ENCODE data around the gene PPP1R1B. TPM values are rescaled to one million over a fixed set of nuclear protein-coding genes. Genes with fewer than 3 reads are reported as not detected.

PPP1R1B gene
- total and polyA plus RNA-seq, 2 of the 4 experiments (the other 2 are of a cell fraction), result not detected

- Histone ChIP-seq H3K27me3 (ENCODE audit: control insufficient read depth, insufficient read depth, low read length) (peaks cover 76% of the 10 kb centered on the region), H3K4me2 (ENCODE audit: low read depth, low read length) (no peak overlapping the region)
These were observed 30.0 kb upstream of the PPP1R1B start for GRCh38 chr17:39596543-39597267.

More at GRCh38 chr17:39596543-39597267, 30.0 kb upstream of the PPP1R1B start:
- no peak overlapping the region for H3K4me3 ChIP-seq (ENCODE audit: insufficient read depth, low read depth, low read length)
- H3K9ac ChIP-seq (ENCODE audit: low read depth, low read length), result no peak overlapping the region
- H3K18ac ChIP-seq (ENCODE audit: low read depth, low read length), result no peak overlapping the region
- H3K4me1 ChIP-seq (ENCODE audit: control insufficient read depth, insufficient read depth, low read length), result no peaks in the 10 kb centered on the region
- H2AFZ ChIP-seq (replicated peaks; ENCODE audit: low read length, poor library complexity), result no peak overlapping the region
- DNase-seq (no peak), ATAC-seq (ENCODE audit: low read depth) (no peak)
- H3K27ac ChIP-seq (ENCODE audit: insufficient read depth, low read length), result no peak overlapping the region
- no peak overlapping the region for H2BK120ac ChIP-seq (ENCODE audit: low read depth, low read length)
- intact Hi-C loops (cut with micrococcal nuclease) (no loop called here), dilution Hi-C loops (cut with HindIII; ENCODE audit: low sequenced_read_pairs, unreplicated experiment) (no loop called here), in situ Hi-C loops (cut with MboI; ENCODE audit: low sequenced_read_pairs) (no loop called here)
- CTCF ChIA-PET, result no interaction called here
- H4K91ac ChIP-seq (ENCODE audit: insufficient read depth, low read depth, low read length), result no peak overlapping the region
- H4K8ac ChIP-seq (ENCODE audit: low read depth in 2 of 2, low read length in 2 of 2), result no peak overlapping the region
- no TSS peak for BruUV-seq (replicated peaks)
- H3K56ac ChIP-seq (ENCODE audit: extremely low read depth, insufficient read depth, low read length), result no peak overlapping the region
- no peak overlapping the region for H2AK5ac ChIP-seq (ENCODE audit: low read depth, low read length)
- H2AK9ac ChIP-seq (replicated peaks; ENCODE audit: low read depth, low read length, poor library complexity), result no peak overlapping the region
- no peaks in the 10 kb centered on the region for H3K79me1 ChIP-seq (ENCODE audit: low read depth in 1 of 2, low read length in 2 of 2)
- H3K36me3 ChIP-seq (ENCODE audit: control insufficient read depth, insufficient read depth, low read length), result no peaks in the 10 kb centered on the region
- 3% methylated on average over 17 of the region's 47 CpGs; no CpG with 5 or more reads in 1 of the 2 experiments for WGBS, 2 experiments (ENCODE audit: extremely low coverage in 2 of 2, insufficient read length in 1 of 2)
- H3K4ac ChIP-seq (ENCODE audit: low read depth, low read length), result no peak overlapping the region
- no peak for TF ChIP-seq FOS (IDR thresholded peaks at IDR 0.05; ENCODE audit: low read depth, low read length)
- TF ChIP-seq ELK1 (IDR thresholded peaks at IDR 0.05; ENCODE audit: borderline replicate concordance, low read depth, low read length), result no peak
- no peak for TF ChIP-seq USF2 (IDR thresholded peaks at IDR 0.05; ENCODE audit: low read depth, low read length)
- no peak for TF ChIP-seq MAFK (IDR thresholded peaks at IDR 0.05; ENCODE audit: low read depth, low read length)
- H3K23ac ChIP-seq (ENCODE audit: low read depth, low read length), result no peak overlapping the region
- no peaks in the 10 kb centered on the region for H3K9me1 ChIP-seq (ENCODE audit: insufficient read depth, low read length)
- POLR2A ChIA-PET (ENCODE audit: unreplicated experiment), result no interaction called here
- no peak overlapping the region for H4K5ac ChIP-seq (ENCODE audit: low read depth, low read length)
- H3K9me3 ChIP-seq (ENCODE audit: control insufficient read depth, insufficient read depth, low read length), result peaks cover 4% of the 10 kb centered on the region; the same call in 1 of the 2 replicates
- no peak overlapping the region for H3K14ac ChIP-seq (replicated peaks; ENCODE audit: low read depth, low read length)
- no peak overlapping the region for H2BK20ac ChIP-seq (ENCODE audit: low read depth, low read length)
- H4K20me1 ChIP-seq (ENCODE audit: insufficient read depth, low read length), result peaks cover 14% of the 10 kb centered on the region; the same call in 1 of the 2 replicates
- no peak overlapping the region for H2BK5ac ChIP-seq (ENCODE audit: low read depth, low read length, poor library complexity, severe bottlenecking)
- H2BK15ac ChIP-seq (ENCODE audit: low read depth, low read length), result no peak overlapping the region
